GM18861 (cell line): Measurements from ENCODE around the gene SOHLH1.
"Not testable (repeated sequence)": the region's sequence is repeated elsewhere in the genome, so short reads cannot be mapped to it uniquely, and the experiment has no call there.

ENCODE experiments used
- ATAC-seq: cut with Tn5 transposase; IDR thresholded peaks from one replicate; pipeline ENCODE4 v1.9.1; 2021; ENCODE audit not compliant: unreplicated experiment

Gene SOHLH1

DNA sequence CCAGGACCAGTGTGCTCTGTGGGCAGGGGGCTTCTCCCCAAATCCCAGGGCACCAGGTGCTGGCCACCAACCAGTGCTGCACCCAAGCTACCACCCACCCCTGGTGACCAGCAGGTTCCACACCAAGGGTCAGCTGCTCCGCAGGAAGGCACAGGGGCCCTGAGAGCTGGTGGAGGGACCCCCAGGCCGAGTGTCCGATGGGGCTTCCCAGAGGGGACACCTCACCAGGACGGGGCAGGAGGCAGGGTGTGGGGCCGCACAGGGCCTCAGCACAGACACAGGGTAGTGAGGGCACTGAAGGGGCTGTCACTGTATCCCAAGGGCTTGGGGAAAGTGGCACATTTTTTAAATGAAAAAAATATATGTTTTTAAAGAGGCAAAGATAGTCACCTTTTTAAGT is 18.1 kb downstream of the SOHLH1 start:
- ATAC-seq: no peak

DNA sequence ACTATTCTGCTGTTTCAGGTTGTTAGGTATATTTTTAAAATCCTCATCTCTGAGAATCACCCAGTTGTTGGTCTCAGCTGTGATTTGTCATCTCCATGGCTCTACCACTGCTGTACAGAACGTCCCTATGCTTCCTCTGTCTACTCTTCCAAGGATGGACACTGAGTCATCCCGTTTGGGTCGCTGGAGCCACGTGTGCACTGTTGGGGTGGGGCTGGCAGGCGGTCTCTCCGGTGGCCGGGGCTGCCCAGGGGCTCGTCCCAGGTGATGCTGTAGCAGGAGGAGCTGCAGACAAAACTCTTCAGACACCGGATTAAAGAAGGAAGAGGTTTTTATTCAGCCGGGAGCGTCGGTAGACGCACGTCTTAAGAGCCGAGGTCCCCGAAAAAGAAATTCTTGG is 19.2 kb downstream of the SOHLH1 start:
- ATAC-seq: no peak

DNA sequence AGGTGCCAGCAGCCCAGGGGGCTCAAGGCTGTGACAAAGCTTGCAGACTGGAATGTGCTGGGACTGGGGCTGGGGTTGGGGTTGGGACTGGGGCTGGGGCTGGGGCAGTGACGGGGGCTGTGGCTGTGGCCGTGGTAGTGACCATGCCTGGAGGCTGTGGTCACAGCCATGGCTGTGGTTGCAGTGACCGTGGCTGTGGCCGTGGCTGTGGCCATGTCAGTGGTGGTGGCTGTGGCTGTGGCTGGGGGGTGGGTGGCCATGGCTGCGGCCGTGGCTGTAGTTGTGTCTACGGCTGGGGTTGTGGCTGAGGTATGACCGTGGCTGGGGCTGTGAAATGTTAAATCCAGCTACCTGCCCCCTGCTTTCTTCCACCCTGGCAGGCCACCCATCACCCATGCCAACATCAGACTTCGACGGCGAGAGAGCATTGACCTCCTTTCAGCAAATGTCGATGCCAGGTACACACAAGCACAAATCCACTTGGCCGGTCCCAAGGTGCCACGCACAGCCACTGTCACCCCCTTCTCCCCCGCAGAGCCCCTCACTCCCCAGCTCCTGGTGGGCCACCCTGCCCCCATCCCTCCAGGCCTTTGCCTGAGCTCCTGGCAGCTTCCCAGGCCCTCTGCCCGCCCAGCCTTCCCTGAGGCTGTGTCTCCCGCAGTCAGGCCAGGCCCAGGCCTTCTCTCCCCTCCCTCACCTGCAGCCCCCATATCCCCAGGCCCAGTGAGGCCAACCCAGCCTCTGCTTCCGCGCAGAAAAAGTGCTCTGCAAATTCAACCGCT is 20.9 kb downstream of the SOHLH1 start:
- ATAC-seq: no peak

DNA sequence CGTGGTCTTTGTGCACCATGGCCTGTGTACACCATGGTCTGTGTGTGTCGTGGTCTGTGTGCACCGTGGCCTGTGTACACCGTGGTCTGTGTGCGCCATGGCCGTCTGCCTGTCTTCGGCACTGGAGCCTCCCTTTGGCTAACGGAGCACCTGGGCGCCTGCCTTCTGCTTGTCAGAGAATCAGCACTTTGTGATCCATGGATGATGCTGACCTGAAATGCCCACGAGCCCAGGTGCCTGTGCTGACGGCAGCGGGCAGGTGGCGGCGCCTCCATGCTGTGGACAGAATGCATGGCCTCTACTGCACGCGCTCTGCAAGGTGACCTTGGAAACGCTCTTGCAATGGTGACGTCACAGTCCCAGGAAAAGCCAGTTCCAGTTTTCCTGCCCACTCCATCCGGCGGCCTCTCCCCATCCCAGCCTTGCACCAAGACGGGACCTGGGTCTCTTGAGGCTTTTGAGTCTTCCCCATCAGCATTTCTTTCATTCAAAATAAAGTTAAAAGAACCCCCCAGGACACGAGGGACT is 21.6 kb downstream of the SOHLH1 start:
- no peak for ATAC-seq

DNA sequence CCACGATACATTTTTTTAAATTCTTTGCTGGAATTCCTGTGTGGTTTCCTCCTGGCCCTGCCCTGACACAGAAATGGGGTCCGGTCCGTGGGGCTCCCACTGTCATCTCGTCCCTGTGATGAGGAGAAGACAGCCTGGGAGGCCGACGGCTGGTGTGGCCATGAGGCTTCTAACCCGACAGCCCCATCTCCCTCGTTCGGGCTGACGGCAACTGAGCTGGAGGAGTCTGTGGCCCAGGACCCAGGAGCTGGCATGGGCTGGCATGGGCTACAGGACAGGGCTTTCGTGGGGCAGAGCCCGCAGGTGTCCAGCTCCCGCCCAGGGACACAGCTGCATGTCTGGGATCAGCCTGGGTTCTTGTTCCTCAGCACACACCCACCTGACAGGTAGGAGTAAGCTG is 22.4 kb downstream of the SOHLH1 start:
- no peak for ATAC-seq

DNA sequence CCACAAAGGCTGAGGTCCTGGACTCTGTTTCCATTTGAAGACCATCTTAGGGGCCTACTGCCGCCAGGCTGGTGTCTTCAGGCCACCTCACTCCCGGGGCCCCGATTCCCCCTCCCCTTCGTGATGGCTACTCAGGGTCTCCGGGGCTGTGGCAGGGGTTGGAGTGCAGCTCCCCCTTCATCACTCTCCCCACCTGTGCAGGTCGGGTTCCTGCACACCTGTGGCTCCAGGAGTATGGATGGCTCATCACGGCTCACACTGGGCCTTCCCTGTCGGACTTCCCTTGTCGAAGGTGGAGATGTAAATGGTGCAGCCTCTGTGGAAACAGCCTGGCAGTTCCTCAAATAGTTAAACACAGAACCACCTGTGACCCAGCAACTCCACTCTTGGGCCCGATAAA is 24.3 kb downstream of the SOHLH1 start:
- no peak for ATAC-seq

DNA sequence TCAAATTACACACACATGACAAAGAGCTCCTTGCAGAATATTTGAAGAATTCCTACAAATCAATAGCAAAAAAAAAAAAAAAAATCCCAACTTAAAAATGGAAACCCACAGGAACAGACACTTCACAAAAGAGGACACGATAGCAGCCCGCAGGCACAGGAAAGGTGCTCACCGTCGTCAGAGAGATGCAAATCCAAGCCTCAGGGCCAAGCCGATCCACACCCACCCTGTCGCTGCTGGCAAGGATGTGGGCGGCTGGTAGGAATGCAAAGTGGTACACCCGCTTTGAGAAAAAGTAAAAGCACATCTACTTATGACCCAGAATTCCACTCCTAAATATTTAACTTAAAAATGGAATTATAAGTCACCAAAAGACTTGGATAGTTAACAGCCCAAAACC is 25.3 kb downstream of the SOHLH1 start:
- ATAC-seq: no peak

DNA sequence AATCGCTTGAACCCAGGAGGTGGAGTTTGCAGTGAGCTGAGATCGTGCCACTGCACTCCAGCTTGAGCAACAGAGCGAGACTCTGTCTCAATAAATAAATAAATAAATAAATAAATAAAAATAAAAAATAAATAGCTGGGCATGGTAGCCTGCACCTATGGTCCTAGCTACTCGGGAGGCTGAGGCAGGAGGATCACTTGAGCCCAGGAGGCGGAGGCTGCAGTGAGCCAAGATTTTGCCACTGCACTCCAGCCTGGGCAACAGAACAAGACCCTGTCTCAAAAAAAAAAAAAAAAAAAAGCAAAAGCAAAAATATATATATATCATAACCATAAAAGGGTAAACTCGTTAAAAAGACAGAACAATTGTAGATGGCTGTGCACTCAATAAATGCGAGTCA is 26.5 kb downstream of the SOHLH1 start:
- not testable (repeated sequence) for ATAC-seq

DNA sequence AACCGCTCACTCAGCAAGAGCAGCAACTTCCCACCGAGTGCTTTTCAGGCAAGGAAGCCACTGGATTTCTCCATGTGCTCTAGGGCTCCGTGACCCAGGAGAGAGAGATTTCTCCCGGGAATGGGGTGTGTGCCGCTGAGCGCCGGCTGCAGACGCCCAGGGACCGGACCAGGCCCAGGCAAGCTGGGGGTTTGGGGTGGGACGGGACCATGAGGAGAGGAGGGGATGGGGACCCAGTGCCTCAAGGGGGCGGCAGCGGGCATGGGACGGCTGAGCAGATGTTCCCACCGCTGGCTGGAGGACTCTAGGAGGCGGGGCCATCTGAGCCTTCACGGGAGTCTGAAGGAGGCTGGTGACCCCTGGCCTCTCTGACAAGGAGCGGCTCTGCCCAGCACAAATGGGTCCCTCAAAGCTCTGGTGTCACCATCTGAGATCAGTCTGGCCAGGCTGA is 27.7 kb downstream of the SOHLH1 start:
- ATAC-seq: no peak

DNA sequence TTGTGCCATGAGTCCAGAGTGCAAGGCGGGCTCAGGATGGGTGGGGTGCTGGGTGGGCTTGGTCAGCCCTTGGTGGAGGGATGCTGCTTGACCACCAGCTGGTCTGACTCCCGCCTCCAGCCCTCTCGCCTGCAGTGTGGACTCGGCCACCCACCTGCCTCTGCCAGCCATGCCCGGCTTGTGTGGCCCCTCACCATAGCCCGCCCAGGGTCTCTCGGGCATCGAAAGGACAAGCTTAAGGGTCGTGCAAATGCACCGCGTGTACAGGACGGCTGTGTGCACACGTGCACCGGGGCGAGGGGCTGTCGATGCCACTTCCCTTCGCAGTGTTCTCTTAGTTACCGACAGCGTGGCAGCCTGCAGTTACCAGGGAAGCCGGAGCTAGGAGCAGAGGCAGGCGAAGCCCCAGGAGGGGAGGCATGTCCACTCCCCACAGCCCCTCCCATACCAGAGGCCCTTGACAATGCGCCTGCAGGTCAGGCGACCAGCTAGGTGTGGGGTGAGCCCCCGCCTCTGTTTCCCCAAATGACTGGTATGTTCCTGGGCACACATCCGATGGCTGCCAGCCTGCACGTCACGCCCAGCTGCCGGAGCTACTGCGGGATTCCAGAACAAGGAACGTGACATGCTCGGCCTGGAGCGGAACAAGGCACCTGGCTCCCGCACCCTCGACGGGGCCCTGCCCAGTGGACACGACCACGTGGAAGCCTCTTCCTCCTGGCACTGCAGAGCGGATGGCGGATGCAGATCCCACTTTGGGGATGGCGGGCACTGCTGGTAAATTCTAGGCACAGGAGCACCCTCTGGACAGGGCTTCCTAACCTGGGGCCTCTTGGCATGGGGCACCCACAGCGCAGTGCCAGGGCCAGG is 28.3 kb downstream of the SOHLH1 start:
- ATAC-seq: no peak

DNA sequence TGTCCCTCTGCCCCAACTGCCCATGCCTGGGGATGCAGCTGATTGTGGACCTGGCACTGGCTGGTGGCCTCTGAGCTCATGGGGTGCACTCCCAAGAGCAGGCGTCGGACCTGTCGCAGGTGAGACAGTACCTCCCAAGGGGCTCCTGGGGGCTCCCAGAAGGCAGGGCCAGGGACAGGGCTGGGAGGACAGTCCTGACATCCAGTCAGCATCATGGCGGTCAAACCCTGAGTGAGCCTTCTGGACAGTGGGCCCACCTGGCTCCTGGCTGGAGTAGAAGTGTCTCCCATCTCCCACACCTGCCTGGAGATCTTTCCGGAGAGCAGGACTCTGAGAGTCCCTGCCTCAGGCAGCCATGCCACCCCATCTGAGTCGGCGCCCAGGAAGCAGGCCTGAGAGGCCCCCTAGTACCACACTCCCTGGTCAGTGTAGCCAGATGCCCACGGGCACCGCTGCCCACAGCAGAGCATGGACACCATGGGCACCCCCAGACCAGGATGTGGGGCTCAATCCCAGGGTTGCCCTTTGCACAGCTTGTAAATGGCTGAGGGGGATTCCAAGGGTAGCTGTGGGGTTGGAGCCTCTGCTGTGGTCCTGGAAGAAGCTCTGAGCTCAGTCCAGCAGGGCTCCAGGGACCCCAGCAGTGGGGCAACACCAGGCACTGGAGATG is 29.5 kb downstream of the SOHLH1 start:
- ATAC-seq: no peak

DNA sequence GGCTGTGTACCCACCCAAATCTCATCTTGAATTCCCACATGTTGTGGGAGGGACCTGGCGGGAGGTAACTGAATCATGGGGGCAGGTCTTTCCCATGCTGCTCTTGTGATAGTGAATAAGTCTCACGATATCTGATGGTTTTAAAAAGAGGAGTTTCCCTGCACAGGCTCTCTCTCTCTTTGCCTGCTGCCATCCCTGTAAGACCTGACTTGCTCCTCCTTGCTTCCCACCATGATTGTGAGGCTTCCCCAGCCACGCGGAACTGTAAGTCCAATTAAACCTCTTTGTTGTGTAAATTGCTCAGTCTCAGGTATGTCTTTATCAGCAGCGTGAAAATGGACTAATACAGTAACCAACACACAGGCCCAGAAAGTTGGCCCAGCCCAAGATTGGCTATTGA is 30.3 kb downstream of the SOHLH1 start:
- ATAC-seq: not testable (repeated sequence)

DNA sequence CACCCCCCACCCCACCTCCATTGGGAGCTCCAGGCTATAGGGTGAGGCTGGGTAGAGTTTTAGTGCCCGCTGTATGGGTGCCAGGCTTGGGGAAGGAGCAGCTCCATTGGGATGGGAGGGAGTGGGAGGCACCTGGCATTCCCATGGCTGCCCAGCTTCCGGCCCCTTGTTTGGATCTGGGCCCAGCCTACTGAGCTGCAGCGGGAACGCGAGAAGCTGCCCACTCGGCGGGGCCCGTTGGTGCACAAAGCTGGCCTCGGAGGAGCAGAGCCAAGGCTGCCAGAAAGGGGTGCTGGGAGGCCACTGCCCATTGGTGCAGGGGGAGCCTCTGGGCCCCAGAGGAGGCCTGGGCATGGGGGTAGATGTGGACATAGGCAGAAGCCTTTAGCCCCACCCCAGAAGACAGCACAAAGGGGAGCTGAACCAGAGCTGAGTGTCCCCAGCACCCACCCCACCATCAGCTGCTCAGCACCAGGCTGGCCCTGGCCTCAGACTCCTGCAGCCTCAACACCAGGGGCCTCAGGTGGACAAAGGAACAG is 31.7 kb downstream of the SOHLH1 start:
- no peak for ATAC-seq

DNA sequence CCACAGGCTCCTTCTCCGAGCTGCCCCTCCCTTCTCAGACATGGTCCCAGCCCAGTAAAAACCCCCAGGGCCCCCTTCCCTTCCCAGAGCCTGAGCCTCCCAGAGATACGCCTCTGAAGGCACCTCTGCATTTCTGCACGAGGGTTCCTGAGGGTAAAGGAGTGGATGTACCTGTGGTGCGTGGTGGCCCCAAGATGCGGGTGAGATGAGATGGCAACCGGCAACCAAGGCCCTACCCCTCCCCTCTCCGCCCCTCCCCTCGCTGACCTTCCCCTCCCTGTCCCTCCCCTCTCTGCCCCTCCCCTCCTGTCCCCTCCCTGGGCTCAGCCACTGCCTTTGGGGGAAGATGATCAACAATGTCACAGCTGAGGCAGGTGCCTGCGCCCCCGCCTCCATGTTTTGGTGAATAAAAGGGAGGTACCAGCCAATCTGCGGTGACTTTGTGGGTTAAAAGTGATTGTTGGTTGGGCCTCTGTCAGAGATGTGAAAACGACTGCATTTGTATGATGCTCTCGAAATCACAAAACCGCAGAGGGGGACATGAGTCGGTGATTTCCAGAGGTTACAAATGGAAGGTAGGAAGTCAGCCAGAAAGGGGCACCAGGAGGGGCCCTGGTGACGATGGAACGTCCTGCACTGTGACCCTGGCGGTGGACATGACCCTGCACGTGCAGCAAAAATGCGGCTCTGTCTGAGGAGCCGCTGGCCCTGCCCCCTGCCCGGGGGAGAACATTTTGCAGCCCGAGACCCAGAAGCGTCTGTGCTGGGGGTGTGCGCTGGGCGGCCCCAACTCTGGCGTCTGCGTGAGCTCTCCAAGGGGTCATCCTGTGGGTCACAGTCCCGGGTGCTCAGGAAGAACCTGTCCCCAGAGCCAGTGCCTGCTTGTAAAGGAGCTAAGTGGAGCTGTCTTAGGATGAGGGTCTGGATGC is 32.5 kb downstream of the SOHLH1 start:
- no peak for ATAC-seq

DNA sequence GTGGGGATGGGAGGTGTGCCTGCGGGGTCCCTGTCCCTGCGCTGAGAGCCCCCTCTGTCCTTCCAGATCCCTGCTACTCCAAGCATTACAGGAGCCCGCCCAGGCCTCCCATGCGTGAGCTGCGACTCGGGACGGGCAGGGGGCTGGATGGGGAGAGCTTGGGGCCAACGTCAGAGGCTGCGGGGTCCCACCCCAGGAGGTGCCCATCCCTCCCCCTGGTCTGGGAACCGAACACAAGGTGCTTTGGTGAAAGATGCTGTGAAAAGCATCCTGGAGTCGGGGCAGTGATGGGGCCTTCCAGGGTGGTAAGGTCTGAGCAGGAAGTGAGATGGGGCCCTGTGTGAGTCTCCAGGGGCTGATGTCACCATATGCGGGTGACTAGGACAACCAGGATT is 33.5 kb downstream of the SOHLH1 start:
- no peak for ATAC-seq

DNA sequence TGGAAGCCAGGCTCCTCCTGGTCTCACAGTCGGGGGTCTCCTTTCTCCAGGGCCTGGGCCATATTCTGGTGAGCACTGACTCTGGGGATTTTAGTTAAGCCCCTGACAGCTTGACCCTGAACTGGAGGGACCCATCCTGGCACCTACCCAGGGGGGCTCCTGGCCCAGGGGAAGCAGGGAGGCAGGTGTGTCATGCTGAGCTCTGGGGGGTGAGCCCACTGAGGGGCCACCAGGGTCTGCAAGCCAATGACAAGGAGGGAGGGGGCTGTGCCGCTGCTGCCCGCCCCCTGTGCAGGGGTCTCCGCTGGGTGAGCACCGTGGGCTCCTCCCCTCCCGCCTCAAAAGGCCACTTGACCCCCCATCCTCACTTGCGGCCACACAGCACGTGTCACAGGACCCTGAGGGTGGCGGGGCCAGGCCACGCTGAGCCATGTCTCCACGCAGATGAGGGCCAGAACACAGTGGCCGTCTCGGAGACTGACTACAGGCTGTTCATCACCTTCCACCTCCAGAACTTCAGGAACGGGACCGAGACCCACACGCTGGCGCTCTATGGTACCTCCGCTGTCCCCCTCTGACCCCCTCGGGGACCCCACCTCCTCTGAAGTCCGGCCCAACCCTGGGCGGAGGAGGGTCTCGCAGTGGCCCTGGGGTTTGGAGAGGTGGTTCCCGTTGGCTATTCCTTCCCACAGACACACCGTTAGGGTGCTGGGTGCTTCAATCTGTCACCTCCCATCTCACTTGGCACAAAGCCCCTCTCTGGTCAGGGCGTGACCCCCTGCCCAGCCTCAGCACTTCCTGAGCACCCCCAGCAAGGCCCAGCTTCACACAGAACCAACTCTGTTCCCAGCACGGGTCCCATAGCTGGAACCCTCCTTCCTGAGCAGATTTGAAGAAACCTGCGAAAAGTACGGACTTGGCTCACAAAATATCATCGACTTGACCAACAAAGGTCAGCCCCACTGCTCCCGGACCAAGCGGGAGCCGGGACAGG is 34.2 kb downstream of the SOHLH1 start:
- no peak for ATAC-seq

DNA sequence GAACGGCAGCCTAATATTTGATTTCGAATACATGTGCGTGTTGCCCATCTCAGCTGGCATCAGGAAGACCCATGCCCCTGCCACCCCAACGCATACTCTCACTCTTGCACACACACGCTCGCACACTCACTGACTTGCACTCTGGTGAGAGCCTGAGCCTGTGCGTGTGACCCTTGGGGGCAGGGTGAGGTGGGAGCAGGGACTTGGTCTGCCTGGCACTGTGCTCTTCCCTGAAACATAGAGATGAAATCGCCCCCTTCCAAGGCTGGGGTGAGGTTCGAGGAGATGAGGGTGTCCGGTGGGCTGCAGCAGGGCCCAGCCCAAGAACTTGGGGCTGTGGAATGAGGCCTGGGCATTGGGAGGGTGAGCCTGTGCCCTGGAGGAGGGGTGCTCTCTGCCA is 35.0 kb downstream of the SOHLH1 start:
- ATAC-seq: no peak

DNA sequence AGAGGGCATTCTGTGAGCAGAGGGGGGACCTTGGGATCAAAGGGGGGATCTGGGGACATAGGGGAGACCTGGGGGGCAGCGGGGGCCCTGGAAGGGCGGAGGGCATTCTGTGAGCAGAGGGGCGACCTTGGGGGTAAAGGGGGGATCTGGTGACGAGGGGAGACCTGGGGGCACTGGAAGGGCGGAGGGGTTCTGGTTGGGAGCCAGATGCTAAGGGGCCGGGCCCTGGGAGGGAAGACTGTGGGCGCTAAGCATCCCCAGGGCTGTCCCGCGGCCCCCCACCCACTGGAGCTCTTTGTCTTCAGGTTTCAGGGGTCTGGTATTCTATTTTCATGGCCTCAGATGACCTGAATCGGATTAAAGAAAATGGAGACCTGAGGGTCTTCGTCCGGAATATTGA is 35.4 kb downstream of the SOHLH1 start:
- no peak for ATAC-seq

DNA sequence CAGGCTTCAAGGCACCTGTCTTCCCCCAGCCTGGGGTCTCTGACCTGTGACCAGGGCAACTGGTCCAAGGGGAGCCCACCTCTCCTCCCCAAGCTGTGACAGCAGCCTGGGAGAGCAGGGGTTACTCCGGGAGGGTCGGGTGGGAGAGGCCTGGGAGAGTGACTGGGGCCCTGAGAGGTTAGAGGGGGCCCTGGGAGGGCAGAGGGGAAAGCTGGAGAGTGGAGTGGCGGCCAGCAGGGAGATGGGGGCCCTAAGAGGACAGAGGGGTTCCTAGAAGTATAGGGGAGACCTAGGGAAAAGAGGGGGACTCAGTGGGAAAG is 35.9 kb downstream of the SOHLH1 start:
- ATAC-seq: no peak
